Measurements from ENCODE around the gene SF3A2.
"Not testable (repeated sequence)": the region's sequence is repeated elsewhere in the genome, so short reads cannot be mapped to it uniquely, and the experiment has no call there.

Gene SF3A2

DNA sequence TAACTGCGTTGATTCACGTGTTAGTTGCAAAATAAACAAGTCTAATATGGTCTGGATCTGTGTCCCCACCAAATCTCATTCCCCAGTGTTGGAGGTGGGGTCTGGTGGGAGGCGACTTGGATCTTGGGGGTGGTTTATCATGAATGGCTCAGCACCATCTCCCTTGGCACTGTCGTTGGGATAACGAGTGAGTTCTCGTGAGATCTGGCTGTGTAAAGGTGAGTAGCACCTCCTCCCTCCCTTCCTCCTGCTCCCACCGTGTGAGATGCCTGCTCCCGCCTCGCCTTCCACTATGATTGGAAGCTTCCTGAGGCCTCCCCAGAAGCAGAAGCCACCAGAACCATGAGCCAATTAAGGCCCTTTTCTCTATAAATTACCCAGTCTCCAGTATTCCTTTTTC lies 40.5 kb downstream of the SF3A2 start:
- no peak for DNase-seq

- DNase-seq = no peak
Observed at GRCh38 chr19:2278459-2279158, 42.0 kb downstream of the SF3A2 start.

DNA sequence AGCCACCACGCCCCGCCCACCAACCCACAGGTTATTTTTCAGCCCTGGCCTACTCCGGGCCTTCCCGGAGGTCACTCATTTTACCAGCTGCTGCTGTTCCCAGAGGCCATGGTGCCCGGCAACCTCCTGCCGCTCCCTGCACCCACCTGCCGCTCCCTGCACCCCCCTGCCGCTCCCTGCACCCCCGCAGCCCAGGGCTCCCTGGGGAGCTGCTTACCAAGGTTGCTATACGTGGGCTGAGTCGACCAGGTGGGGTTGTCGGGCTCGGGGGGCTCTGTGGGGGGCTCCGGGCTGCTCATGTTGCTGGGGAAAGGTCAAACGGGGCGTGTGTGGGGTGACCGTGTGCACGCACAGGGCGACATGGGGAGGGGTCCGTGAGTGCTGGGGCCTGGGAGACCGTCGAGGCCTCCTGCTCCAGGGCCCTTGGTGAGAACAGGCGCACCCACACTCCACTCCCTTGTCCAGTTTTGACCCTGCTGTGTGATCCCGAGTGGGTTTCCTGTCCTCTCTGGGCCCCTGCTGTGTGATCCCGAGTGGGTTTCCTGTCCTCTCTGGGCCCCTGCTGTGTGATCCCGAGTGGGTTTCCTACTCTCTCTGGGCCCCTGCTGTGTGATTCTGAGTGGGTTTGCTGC lies 44.1 kb downstream of the SF3A2 start:
- no peak for DNase-seq

- not testable (repeated sequence) for DNase-seq
Observed at GRCh38 chr19:2281265-2282061, 44.8 kb downstream of the SF3A2 start.

- DNase-seq = peak; percentile 57
Observed at GRCh38 chr19:2282062-2282861, 45.6 kb downstream of the SF3A2 start, which contains the start of gene PEAK3. Gene PEAK3, minus strand, starts transcription at chr19:2282175. Its CDS starts 1,244 bp downstream, at chr19:2280931.

GRCh38 chr19:2282862-2283237 lies 46.2 kb downstream of the SF3A2 start:
- DNase-seq = no peak

DNA sequence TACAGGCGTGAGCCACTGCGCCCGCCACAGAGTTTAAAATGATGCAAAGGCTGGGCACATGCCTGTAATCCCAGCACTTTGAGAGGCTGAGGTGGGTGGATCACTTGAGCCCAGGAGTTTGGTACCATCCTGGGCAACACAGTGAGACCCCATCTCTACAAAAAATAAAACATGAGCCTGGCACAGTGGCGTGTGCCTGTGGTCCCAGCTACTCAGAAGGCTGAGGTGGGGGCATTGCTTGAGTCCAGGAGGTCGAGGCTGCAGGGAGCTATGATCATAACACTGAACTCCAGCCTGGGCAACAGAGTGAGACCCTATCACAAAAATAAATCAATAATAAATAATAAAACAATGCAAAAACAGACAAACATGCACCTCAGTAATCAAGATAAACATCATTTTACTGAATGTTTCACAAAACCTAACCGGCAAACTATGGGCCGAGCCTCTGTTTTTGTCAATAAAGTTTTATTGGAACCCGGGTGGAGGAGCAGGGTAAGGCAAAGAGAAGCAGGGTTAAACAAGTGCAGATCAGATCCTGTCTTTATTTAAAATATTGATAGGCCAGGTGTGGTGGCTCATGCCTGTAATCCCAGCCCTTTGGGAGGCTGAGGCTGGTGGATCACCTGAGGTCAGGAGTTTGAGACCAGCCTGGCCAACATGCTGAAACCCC lies 47.3 kb downstream of the SF3A2 start:
- DNase-seq = no peak

DNA sequence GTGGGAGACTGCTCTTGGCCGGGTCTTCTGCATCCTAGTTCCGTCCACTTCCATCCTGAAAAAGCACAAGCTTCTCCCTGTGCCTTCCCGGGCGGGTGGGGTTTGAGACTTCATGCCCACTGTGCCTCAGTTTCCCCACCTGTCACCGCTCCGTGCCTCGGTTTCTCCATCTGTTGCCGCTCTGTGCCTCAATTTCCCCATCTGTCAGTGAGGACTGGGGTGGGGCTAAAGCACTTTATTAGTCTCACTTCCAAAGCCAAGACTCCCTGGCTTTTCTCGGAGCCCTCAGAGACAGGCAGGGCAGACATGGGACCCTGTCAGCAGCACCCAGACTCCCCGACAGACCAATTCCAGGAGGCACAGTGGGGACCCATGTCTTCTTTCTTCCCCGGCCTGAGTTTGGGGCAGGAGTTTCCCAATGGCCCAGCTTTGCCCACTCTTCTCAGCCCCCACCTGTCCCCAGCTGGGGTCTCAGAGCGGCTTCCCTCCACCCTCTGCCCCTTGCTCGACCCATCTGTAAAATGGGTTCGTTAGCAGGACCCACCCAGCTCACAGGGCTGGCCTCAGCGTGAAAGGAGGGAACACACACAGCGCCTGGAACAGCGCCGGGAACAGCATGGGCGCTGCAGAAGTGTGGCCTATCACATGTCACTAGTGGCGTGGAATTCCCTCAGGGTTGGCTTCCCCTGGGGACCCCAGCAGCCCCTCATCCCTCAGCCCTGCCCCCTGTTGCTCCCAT lies 49.9 kb downstream of the SF3A2 start:
- no peak for DNase-seq

DNA sequence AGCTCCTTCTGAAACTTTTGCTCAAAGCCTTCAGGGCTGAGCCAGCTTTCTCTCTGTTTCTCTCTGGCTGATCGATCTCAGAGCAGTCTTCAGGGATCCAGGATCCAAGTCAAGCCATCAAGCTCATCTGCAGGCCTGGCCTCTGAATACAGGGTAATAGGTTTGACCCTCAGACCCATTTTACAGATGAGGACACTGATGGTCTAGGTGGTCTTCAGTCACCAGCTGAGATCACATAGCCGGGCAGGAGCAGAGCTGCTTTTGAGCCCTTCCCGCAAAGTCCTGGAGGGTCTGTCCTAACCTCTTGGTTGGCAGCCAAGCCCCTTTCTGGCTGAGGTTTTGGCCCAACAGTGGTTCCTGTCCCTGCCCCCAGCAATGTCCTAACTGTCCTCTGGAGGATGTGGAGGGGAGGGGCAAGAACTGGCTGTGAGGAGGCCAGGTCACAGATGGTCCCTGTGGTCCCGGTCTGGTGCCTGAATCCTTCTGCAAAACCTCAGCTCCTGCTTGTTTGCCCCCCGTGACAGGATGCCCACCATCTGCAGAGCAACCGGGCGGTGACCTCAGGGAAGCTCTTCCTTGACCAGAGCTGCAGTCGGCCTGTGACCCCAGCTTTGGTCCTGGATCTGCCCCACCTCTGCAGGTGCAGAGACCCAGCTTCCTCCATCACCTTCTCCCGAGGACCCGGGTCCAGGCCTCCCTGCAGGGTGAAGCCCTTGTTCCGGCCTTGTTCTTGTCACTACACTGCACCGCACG lies 51.1 kb downstream of the SF3A2 start:
- no peak for DNase-seq

- no peak for DNase-seq
Observed at GRCh38 chr19:2288338-2288817, 51.8 kb downstream of the SF3A2 start.

DNA sequence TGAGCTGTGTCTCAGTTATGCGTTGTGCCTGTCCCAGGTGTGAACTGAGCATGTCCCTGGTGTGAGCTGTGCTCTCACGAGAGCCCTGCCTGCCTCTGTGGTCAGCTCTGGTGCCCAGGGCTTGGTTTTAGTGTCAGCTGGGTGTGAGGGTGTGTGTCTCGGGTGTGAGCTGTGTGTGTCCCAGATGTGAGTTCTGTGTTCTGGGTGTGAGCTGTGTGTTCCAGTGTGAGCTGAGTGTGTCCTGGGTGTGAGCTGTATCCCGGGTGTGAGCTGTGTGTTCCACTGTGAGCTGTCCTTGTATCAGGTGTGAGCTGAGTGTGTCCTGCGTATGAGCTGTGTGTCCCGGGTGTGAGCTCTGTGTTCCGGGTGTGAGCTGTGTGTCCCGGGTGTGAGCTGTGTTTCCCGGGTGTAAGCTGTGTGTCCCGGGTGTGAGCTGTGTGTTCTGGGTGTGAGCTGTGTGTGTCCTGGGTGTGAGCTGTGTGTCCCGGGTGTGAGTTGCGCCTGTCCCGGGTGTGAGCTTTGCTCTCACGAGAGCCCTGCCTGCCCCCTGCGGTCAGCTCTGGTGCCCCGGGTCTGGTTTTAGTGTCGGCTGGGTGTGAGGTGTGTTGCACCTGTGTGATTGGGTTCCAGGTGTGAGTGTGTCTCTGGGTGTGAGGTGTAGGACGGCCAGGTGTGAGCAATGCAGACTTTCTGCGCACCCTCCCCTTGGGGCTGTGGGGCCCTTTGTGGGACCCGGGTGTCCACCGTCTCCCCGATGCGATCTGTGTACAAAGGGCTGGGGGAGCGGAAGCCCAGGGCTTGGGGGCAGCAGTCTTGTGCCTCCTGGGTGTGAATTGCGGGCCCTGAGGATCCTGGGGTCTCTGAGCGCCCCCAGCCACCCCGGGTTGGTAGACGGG lies 52.4 kb downstream of the SF3A2 start:
- DNase-seq = peak; percentile 14

- DNase-seq = peak; percentile 88
Observed at GRCh38 chr19:2289714-2290435, 53.3 kb downstream of the SF3A2 start.

DNA sequence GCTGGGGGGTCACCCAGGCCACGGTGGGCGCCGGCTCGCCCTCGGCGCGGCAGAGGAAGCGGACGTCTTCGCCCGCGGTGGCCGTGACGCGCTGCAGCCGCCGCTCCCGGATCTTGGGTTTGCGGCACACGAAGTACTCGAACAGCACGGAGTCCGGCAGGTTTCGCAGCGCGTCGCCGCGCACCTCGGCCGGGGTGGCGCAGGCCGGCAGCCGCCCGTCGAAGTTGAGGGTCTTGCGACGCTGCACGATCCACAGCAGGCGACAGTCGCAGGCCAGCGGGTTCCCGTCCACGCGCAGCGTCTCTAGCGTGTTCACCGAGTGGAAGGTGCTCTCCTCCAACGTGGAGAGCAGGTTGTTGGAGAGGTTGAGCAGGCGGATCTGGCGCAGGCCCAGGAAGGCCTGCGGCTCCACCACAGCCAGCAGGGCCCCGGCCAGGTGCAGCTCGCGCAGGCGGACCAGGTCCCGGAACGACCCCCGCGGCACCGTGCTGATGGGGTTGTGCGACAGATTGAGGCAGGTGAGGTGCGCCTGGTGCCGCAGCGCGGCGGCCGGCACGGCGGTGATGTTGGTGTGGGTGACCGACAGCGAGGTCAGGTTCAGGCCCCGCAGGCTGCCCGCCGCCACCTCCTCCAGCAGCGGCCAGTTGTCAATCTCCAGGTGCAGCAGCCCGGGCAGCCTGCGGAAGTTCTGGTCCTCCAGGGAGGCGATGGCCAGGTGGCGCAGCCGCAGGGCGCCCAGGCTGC lies 54.0 kb downstream of the SF3A2 start:
- DNase-seq = no peak

- DNase-seq = no peak
Observed at GRCh38 chr19:2291185-2291751, 54.6 kb downstream of the SF3A2 start.

GRCh38 chr19:2294687-2295335 lies 58.2 kb downstream of the SF3A2 start:
- no peak for DNase-seq

GRCh38 chr19:2296141-2296540 lies 59.5 kb downstream of the SF3A2 start:
- no peak for DNase-seq

Measured in GF-D8 (cell line).